T-helper 1 cell treated with Interleukin-12 subunit alpha and Interleukin-12 subunit beta and Interleukin-4 antibody, amounts not matched to agents 30 μg/mL and 1 μg/mL, for 36 hours (primary cell): ENCODE results near the gene ZDHHC16.
"Not testable (repeated sequence)": the region's sequence is repeated elsewhere in the genome, so short reads cannot be mapped to it uniquely, and the experiment has no call there.

Experiments
- H3K27ac Mint-ChIP-seq: one replicate; pipeline ENCODE4 v1.8.0; 2021; ENCODE audit warnings: mild to moderate bottlenecking, mixed read lengths
- H3K27me3 Mint-ChIP-seq: one replicate; pipeline ENCODE4 v1.8.0; 2021; ENCODE audit warnings: low read depth, mixed read lengths
- H3K36me3 Mint-ChIP-seq: one replicate; pipeline ENCODE4 v1.8.0; 2021; ENCODE audit warnings: low read depth, mixed read lengths
- H3K4me1 Mint-ChIP-seq: one replicate; pipeline ENCODE4 v1.8.0; 2021; ENCODE audit warnings: low read depth, mixed read lengths
- H3K4me3 Mint-ChIP-seq: one replicate; pipeline ENCODE4 v1.8.0; 2021; ENCODE audit warnings: mild to moderate bottlenecking, moderate library complexity, mixed read lengths
- H3K9me3 Mint-ChIP-seq: one replicate; pipeline ENCODE4 v1.8.0; 2021; ENCODE audit warnings: mixed read lengths

The ZDHHC16 gene

GRCh38 chr10:97479410-97479809, 33.4 kb downstream of the ZDHHC16 start:
- not testable (repeated sequence) for H3K27me3 Mint-ChIP-seq, H3K27ac Mint-ChIP-seq, H3K4me3 Mint-ChIP-seq, H3K9me3 Mint-ChIP-seq, H3K4me1 Mint-ChIP-seq
- H3K36me3 Mint-ChIP-seq = peaks cover 47% of the 10 kb centered on the region

- Mint-ChIP-seq H3K36me3 (peaks cover 42% of the 10 kb centered on the region), H3K27ac (no peak overlapping the region), H3K9me3 (no peaks in the 10 kb centered on the region), H3K4me1 (no peaks in the 10 kb centered on the region), H3K27me3 (no peaks in the 10 kb centered on the region), H3K4me3 (no peak overlapping the region)
These were observed 34.0 kb downstream of the ZDHHC16 start for GRCh38 chr10:97479939-97480338.

GRCh38 chr10:97481071-97481470, 35.1 kb downstream of the ZDHHC16 start:
- peaks cover 38% of the 10 kb centered on the region for H3K36me3 Mint-ChIP-seq
- H3K27ac Mint-ChIP-seq = no peak overlapping the region
- H3K27me3 Mint-ChIP-seq = no peaks in the 10 kb centered on the region
- no peaks in the 10 kb centered on the region for H3K9me3 Mint-ChIP-seq
- peaks cover 2% of the 10 kb centered on the region for H3K4me1 Mint-ChIP-seq
- no peak overlapping the region for H3K4me3 Mint-ChIP-seq

- Mint-ChIP-seq H3K4me1 (peaks cover 4% of the 10 kb centered on the region), H3K9me3 (no peaks in the 10 kb centered on the region), H3K36me3 (peaks cover 34% of the 10 kb centered on the region), H3K4me3 (no peak overlapping the region), H3K27ac (no peak overlapping the region), H3K27me3 (no peaks in the 10 kb centered on the region)
These were observed 36.4 kb downstream of the ZDHHC16 start for GRCh38 chr10:97482381-97482780.

- Mint-ChIP-seq H3K27ac (no peak overlapping the region), H3K36me3 (peaks cover 30% of the 10 kb centered on the region), H3K27me3 (no peaks in the 10 kb centered on the region), H3K9me3 (no peaks in the 10 kb centered on the region), H3K4me3 (no peak overlapping the region), H3K4me1 (peaks cover 5% of the 10 kb centered on the region)
These were observed 37.5 kb downstream of the ZDHHC16 start for GRCh38 chr10:97483506-97483905.

- H3K4me1 Mint-ChIP-seq = peaks cover 6% of the 10 kb centered on the region
- H3K27ac Mint-ChIP-seq = no peak overlapping the region
- H3K9me3 Mint-ChIP-seq = no peaks in the 10 kb centered on the region
- H3K4me3 Mint-ChIP-seq = no peak overlapping the region
- H3K36me3 Mint-ChIP-seq = peaks cover 30% of the 10 kb centered on the region
- H3K27me3 Mint-ChIP-seq = no peaks in the 10 kb centered on the region
These were observed 37.9 kb downstream of the ZDHHC16 start for GRCh38 chr10:97483921-97484320.

GRCh38 chr10:97485647-97486281, 39.8 kb downstream of the ZDHHC16 start:
- Mint-ChIP-seq H3K27ac (no peak overlapping the region), H3K4me1 (peaks cover 16% of the 10 kb centered on the region), H3K4me3 (no peak overlapping the region), H3K36me3 (peaks cover 23% of the 10 kb centered on the region), H3K27me3 (no peaks in the 10 kb centered on the region), H3K9me3 (no peaks in the 10 kb centered on the region)

GRCh38 chr10:97490592-97490991, 44.6 kb downstream of the ZDHHC16 start:
- no peaks in the 10 kb centered on the region for H3K9me3 Mint-ChIP-seq
- peaks cover 29% of the 10 kb centered on the region for H3K4me1 Mint-ChIP-seq
- H3K36me3 Mint-ChIP-seq = peaks cover 14% of the 10 kb centered on the region
- no peak overlapping the region for H3K27ac Mint-ChIP-seq
- H3K27me3 Mint-ChIP-seq = no peaks in the 10 kb centered on the region
- no peak overlapping the region for H3K4me3 Mint-ChIP-seq

GRCh38 chr10:97494151-97494550, 48.2 kb downstream of the ZDHHC16 start:
- H3K4me3 Mint-ChIP-seq = no peak overlapping the region
- peaks cover 41% of the 10 kb centered on the region for H3K4me1 Mint-ChIP-seq
- no peak overlapping the region for H3K27ac Mint-ChIP-seq

GRCh38 chr10:97494863-97495506, 49.0 kb downstream of the ZDHHC16 start:
- peak overlapping the region; percentile 73 for H3K27ac Mint-ChIP-seq
- H3K4me1 Mint-ChIP-seq = peaks cover 38% of the 10 kb centered on the region
- H3K27me3 Mint-ChIP-seq = peaks cover 4% of the 10 kb centered on the region
- no peaks in the 10 kb centered on the region for H3K9me3 Mint-ChIP-seq
- peak overlapping the region; percentile 66 for H3K4me3 Mint-ChIP-seq
- peaks cover 7% of the 10 kb centered on the region for H3K36me3 Mint-ChIP-seq

More at GRCh38 chr10:97494151-97494550, 48.2 kb downstream of the ZDHHC16 start:
- no peaks in the 10 kb centered on the region for H3K27me3 Mint-ChIP-seq
- H3K36me3 Mint-ChIP-seq = peaks cover 7% of the 10 kb centered on the region
- no peaks in the 10 kb centered on the region for H3K9me3 Mint-ChIP-seq

GRCh38 chr10:97497572-97498075, 51.6 kb downstream of the ZDHHC16 start:
- H3K4me1 Mint-ChIP-seq = peaks cover 35% of the 10 kb centered on the region

GRCh38 chr10:97498076-97498840, 52.3 kb downstream of the ZDHHC16 start, which contains the start of gene MMS19:
Gene MMS19 (minus strand): TSS chr10:97498422. CDS start chr10:97498384, 38 bp downstream.
- peaks cover 35% of the 10 kb centered on the region for H3K4me1 Mint-ChIP-seq
- H3K36me3 Mint-ChIP-seq = peaks cover 4% of the 10 kb centered on the region
- no peaks in the 10 kb centered on the region for H3K9me3 Mint-ChIP-seq
- peak within 1 kb of the TSS; percentile 98 for H3K27ac Mint-ChIP-seq
- peak within 1 kb of the TSS; percentile 93 for H3K4me3 Mint-ChIP-seq
- H3K27me3 Mint-ChIP-seq = peaks cover 34% of the 10 kb centered on the region

More at GRCh38 chr10:97497572-97498075, 51.6 kb downstream of the ZDHHC16 start:
- H3K36me3 Mint-ChIP-seq = peaks cover 4% of the 10 kb centered on the region
- H3K4me3 Mint-ChIP-seq = peak overlapping the region; percentile 93
- no peaks in the 10 kb centered on the region for H3K9me3 Mint-ChIP-seq
- peaks cover 30% of the 10 kb centered on the region for H3K27me3 Mint-ChIP-seq
- peak overlapping the region; percentile 98 for H3K27ac Mint-ChIP-seq

GRCh38 chr10:97498841-97499560, 53.0 kb downstream of the ZDHHC16 start, which contains the start of gene UBTD1:
Gene UBTD1 (plus strand): TSS chr10:97498924. CDS start chr10:97499204, 280 bp downstream.
- H3K27ac Mint-ChIP-seq = peak within 1 kb of the TSS; percentile 98
- peaks cover 36% of the 10 kb centered on the region for H3K27me3 Mint-ChIP-seq
- H3K4me3 Mint-ChIP-seq = peak within 1 kb of the TSS; percentile 93
- H3K4me1 Mint-ChIP-seq = peaks cover 33% of the 10 kb centered on the region
- H3K36me3 Mint-ChIP-seq = peaks cover 4% of the 10 kb centered on the region
- H3K9me3 Mint-ChIP-seq = no peaks in the 10 kb centered on the region
